GM06990 (cell line): ENCODE measurements around the gene NFKBIZ.

ENCODE experiments used
- DNase-seq: peaks from one replicate; pipeline ENCODE4 v3.0.0-alpha.2; 2011; ENCODE audit not compliant: insufficient read length; ENCODE audit errors: extremely low read depth
- H3K27me3 ChIP-seq: replicated peaks from 2 replicates; pipeline ENCODE4 v1.6.0; 2011; ENCODE audit warnings: low read length; ENCODE audit not compliant: control insufficient read depth, insufficient read depth
- H3K36me3 ChIP-seq: 2 replicates; pipeline ENCODE4 v1.5.1; 2011; ENCODE audit warnings: low read length; ENCODE audit not compliant: control insufficient read depth, insufficient read depth
- H3K4me3 ChIP-seq: replicated peaks from 2 replicates; pipeline ENCODE4 v1.5.1; 2011; ENCODE audit warnings: low read depth, mild to moderate bottlenecking, control low read depth, low read length
- CTCF ChIP-seq: IDR thresholded peaks from 2 replicates; pipeline ENCODE4 v1.5.1; 2011; ENCODE audit warnings: low read length, control low read depth, mild to moderate bottlenecking, inconsistent platforms; ENCODE audit not compliant: insufficient read depth, poor library complexity, severe bottlenecking

Gene NFKBIZ

GRCh38 chr3:101828276-101828675 is 21.0 kb upstream of the NFKBIZ start:
- peak overlapping the region; percentile 80 for H3K4me3 ChIP-seq
- H3K27me3 ChIP-seq = no peaks in the 10 kb centered on the region
- TF ChIP-seq CTCF = no peak
- DNase-seq = no peak
- H3K36me3 ChIP-seq = no peaks in the 10 kb centered on the region

- H3K27me3 ChIP-seq = no peaks in the 10 kb centered on the region
- TF ChIP-seq CTCF = no peak
- no peak for DNase-seq
- peak overlapping the region; percentile 80 for H3K4me3 ChIP-seq
- H3K36me3 ChIP-seq = no peaks in the 10 kb centered on the region
Observed at GRCh38 chr3:101828691-101829436, 20.4 kb upstream of the NFKBIZ start.

GRCh38 chr3:101829437-101829830 is 19.9 kb upstream of the NFKBIZ start:
- no peaks in the 10 kb centered on the region for H3K36me3 ChIP-seq
- no peak for DNase-seq
- peak overlapping the region; percentile 80 for H3K4me3 ChIP-seq
- no peak for TF ChIP-seq CTCF
- H3K27me3 ChIP-seq = no peaks in the 10 kb centered on the region

- TF ChIP-seq CTCF = no peak
- DNase-seq = no peak
- Histone ChIP-seq H3K36me3 (no peaks in the 10 kb centered on the region), H3K4me3 (peak overlapping the region; percentile 80), H3K27me3 (no peaks in the 10 kb centered on the region)
Observed at GRCh38 chr3:101829874-101830273, 19.4 kb upstream of the NFKBIZ start.

GRCh38 chr3:101833446-101833974 is 15.8 kb upstream of the NFKBIZ start:
- no peak for TF ChIP-seq CTCF
- Histone ChIP-seq H3K4me3 (no peak overlapping the region), H3K27me3 (no peaks in the 10 kb centered on the region), H3K36me3 (no peaks in the 10 kb centered on the region)
- DNase-seq = no peak
